DOHH2 (cell line): ENCODE measurements around the gene FARS2.

ENCODE experiments used
- H3F3A ChIP-seq: fragments of 200-600 bp; sonication (generic), shearing (Covaris generic); 2 replicates; pipeline ENCODE4 v1.6.0; 2016; ENCODE audit warnings: antibody characterized with exemption, mild to moderate bottlenecking; ENCODE audit not compliant: control insufficient read depth, insufficient read depth
- H3K27ac ChIP-seq: fragments of 200-600 bp; sonication (generic); 2 replicates; pipeline ENCODE4 v1.5.1; 2014; ENCODE audit warnings: low read depth, mild to moderate bottlenecking, low read length, moderate library complexity
- H3K27me3 ChIP-seq: fragments of 200-600 bp; sonication (generic); 2 replicates; pipeline ENCODE4 v1.6.1; 2014; ENCODE audit warnings: mild to moderate bottlenecking, low read length, mixed read lengths; ENCODE audit not compliant: control insufficient read depth
- H3K36me3 ChIP-seq: fragments of 200-600 bp; sonication (generic); 2 replicates; pipeline ENCODE4 v1.6.1; 2014; ENCODE audit warnings: mild to moderate bottlenecking, low read length, moderate library complexity, mixed read lengths; ENCODE audit not compliant: control insufficient read depth
- H3K4me1 ChIP-seq: fragments of 200-600 bp; sonication (generic); 2 replicates; pipeline ENCODE4 v1.6.1; 2014; ENCODE audit warnings: mild to moderate bottlenecking, low read length, mixed read lengths; ENCODE audit not compliant: control insufficient read depth
- H3K4me2 ChIP-seq: fragments of 200-600 bp; sonication (generic); 2 replicates; pipeline ENCODE4 v1.6.0; 2014; ENCODE audit warnings: mild to moderate bottlenecking, low read length, moderate library complexity
- H3K4me3 ChIP-seq: fragments of 200-600 bp; sonication (generic); 2 replicates; pipeline ENCODE4 v1.5.1; 2014; ENCODE audit warnings: mild to moderate bottlenecking, low read length, mixed read lengths
- H3K79me2 ChIP-seq: fragments of 200-600 bp; sonication (generic); 2 replicates; pipeline ENCODE4 v1.6.1; 2014; ENCODE audit warnings: mild to moderate bottlenecking, low read length, mixed read lengths; ENCODE audit not compliant: control insufficient read depth
- H3K9me2 ChIP-seq: fragments of 200-600 bp; sonication (generic); replicated peaks from 2 replicates; pipeline ENCODE4 v1.6.1; 2014; ENCODE audit warnings: mild to moderate bottlenecking, low read length, mixed read lengths; ENCODE audit not compliant: control insufficient read depth
- H3K9me3 ChIP-seq: fragments of 200-600 bp; sonication (generic); 2 replicates; pipeline ENCODE4 v1.6.1; 2014; ENCODE audit warnings: antibody characterized with exemption, low read length, mixed read lengths; ENCODE audit not compliant: control insufficient read depth, insufficient read depth
- H4K20me1 ChIP-seq: fragments of 200-600 bp; sonication (generic); 2 replicates; pipeline ENCODE4 v1.6.0; 2014; ENCODE audit warnings: low read depth, mild to moderate bottlenecking, antibody characterized with exemption, low read length, moderate library complexity; ENCODE audit not compliant: control insufficient read depth, insufficient read depth
- EZH2phosphoT487 ChIP-seq: fragments of 200-600 bp; sonication (generic); IDR thresholded peaks from 2 replicates; pipeline ENCODE4 v1.6.1; 2017; ENCODE audit warnings: borderline replicate concordance, mild to moderate bottlenecking, antibody characterized with exemption, low read length, moderate library complexity, mixed read lengths
- TF ChIP-seq, protein P1 (sequence below): fragments of 200-600 bp; sonication (generic); IDR thresholded peaks from one replicate; pipeline ENCODE4 v1.5.1; 2014; ENCODE audit warnings: antibody characterized with exemption, mild to moderate bottlenecking, low read depth, low read length; ENCODE audit not compliant: poor library complexity, severe bottlenecking

The FARS2 gene

DNA sequence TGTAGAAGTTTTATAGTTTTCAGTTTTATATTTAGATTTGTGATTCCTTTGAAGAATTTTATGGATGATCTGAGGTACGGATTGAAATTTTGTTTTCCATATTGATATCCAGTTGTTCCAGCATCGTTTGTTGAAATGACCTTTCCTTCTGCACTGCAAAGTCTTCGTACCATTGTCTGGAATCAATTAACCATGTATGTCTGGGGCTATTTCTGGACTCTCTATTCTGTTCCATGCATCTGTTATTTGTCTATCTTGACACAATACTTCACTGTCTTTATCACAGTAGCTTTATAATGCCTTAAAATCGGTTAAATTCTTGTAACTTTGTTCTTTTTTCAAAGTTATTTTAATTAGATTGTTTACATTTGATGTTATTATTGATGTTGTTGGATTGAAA is 154.9 kb downstream of the FARS2 start:
- Histone ChIP-seq H3K4me2 (no peak overlapping the region), H3K9me3 (no peaks in the 10 kb centered on the region), H4K20me1 (no peaks in the 10 kb centered on the region), H3K36me3 (no peaks in the 10 kb centered on the region), H3K4me3 (no peak overlapping the region), H3K4me1 (no peaks in the 10 kb centered on the region), H3K9me2 (no peaks in the 10 kb centered on the region), H3K79me2 (no peaks in the 10 kb centered on the region), H3K27ac (no peak overlapping the region), H3F3A (no peaks in the 10 kb centered on the region), H3K27me3 (no peaks in the 10 kb centered on the region)
- no peak for TF ChIP-seq EZH2phosphoT487
- TF ChIP-seq, protein P1, sequence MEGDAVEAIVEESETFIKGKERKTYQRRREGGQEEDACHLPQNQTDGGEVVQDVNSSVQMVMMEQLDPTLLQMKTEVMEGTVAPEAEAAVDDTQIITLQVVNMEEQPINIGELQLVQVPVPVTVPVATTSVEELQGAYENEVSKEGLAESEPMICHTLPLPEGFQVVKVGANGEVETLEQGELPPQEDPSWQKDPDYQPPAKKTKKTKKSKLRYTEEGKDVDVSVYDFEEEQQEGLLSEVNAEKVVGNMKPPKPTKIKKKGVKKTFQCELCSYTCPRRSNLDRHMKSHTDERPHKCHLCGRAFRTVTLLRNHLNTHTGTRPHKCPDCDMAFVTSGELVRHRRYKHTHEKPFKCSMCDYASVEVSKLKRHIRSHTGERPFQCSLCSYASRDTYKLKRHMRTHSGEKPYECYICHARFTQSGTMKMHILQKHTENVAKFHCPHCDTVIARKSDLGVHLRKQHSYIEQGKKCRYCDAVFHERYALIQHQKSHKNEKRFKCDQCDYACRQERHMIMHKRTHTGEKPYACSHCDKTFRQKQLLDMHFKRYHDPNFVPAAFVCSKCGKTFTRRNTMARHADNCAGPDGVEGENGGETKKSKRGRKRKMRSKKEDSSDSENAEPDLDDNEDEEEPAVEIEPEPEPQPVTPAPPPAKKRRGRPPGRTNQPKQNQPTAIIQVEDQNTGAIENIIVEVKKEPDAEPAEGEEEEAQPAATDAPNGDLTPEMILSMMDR, result no peak

DNA sequence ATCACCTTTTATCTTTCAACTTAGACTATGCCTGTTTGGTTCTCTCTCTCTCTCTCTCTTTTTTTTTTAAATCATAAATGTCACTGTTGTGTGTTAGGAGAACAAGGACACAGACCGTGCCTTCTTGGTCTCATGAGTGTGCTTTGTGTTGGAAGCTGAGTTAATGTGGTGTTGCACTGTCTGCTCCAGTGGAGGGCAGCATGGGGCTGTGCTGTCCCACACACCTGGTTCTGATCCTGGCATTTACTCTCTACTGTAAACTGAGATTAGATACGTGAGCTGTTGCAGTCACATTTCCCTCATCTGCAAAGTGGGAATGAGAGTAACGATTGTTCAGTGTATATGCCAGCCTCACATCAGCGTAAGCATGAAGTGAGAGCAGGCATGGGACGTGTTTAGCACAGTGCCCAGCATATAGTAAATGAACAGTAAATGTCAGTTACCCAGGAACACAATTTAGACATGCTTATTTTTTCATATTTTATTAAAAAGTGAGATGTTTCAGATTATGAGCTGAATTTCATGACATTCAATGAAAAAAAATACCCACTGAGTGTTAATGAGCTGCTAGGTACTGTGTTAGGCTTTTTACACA is 161.1 kb downstream of the FARS2 start:
- H3K27ac ChIP-seq, result no peak overlapping the region
- no peaks in the 10 kb centered on the region; the same call in 1 of the 2 replicates for H4K20me1 ChIP-seq
- H3K4me3 ChIP-seq, result no peak overlapping the region
- no peaks in the 10 kb centered on the region for H3K4me1 ChIP-seq
- no peaks in the 10 kb centered on the region for H3K9me3 ChIP-seq
- H3K36me3 ChIP-seq, result no peaks in the 10 kb centered on the region
- H3K9me2 ChIP-seq, result no peaks in the 10 kb centered on the region
- no peaks in the 10 kb centered on the region for H3F3A ChIP-seq
- TF ChIP-seq, protein P1, result peak; percentile 58
- no peak for TF ChIP-seq EZH2phosphoT487
- H3K4me2 ChIP-seq, result no peak overlapping the region
- H3K27me3 ChIP-seq, result no peaks in the 10 kb centered on the region
- no peaks in the 10 kb centered on the region for H3K79me2 ChIP-seq

DNA sequence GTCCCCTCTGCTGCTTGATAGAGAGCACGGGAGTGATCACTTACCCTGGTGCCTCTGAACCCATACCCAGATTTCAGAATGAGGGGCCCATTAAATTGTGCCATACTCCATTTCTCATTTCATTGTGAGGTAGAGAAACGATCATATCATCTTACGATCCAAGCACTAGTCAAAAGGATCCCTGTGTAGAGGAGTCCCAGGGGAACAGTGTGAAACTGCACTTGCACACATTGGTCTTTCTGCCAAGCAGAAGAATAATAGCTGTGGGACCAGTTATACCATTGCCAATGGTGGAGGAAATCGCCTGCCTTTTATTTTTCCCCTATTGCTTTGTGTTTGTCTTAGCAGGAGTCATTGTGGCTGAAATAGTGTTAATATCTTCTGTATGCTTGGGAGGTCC is 161.9 kb downstream of the FARS2 start:
- Histone ChIP-seq H3K4me1 (no peaks in the 10 kb centered on the region), H3K9me3 (no peaks in the 10 kb centered on the region), H3K4me2 (no peak overlapping the region), H3K9me2 (no peaks in the 10 kb centered on the region), H3F3A (no peaks in the 10 kb centered on the region), H3K4me3 (no peak overlapping the region), H3K79me2 (no peaks in the 10 kb centered on the region), H3K27me3 (no peaks in the 10 kb centered on the region), H3K36me3 (no peaks in the 10 kb centered on the region), H3K27ac (no peak overlapping the region), H4K20me1 (no peaks in the 10 kb centered on the region; the same call in 1 of the 2 replicates)
- no peak for TF ChIP-seq EZH2phosphoT487
- TF ChIP-seq, protein P1, result no peak
